Jurkat, Clone E6-1 (cell line): ENCODE data around the gene JARID2.

Experiments used
- DNase-seq: peaks from one replicate; pipeline ENCODE4 v3.0.0-alpha.2; 2011; ENCODE audit warnings: low read depth, low spot score
- H3K4me3 ChIP-seq: 2 replicates; pipeline ENCODE4 v1.5.1; 2011; ENCODE audit warnings: mild to moderate bottlenecking, low read length, control low read depth, moderate library complexity

The JARID2 gene

GRCh38 chr6:15419493-15419892 lies 173.6 kb downstream of the JARID2 start:
- H3K4me3 ChIP-seq: no peak overlapping the region

GRCh38 chr6:15420959-15421438 lies 175.1 kb downstream of the JARID2 start:
- H3K4me3 ChIP-seq: no peak overlapping the region
- no peak for DNase-seq

More at GRCh38 chr6:15419493-15419892, 173.6 kb downstream of the JARID2 start:
- no peak for DNase-seq

GRCh38 chr6:15421945-15422733 lies 176.3 kb downstream of the JARID2 start:
- H3K4me3 ChIP-seq: no peak overlapping the region
- DNase-seq: no peak

GRCh38 chr6:15423286-15423993 lies 177.6 kb downstream of the JARID2 start:
- DNase-seq: no peak

GRCh38 chr6:15425947-15426346 lies 180.1 kb downstream of the JARID2 start:
- H3K4me3 ChIP-seq: no peak overlapping the region
- no peak for DNase-seq

More at GRCh38 chr6:15423286-15423993, 177.6 kb downstream of the JARID2 start:
- no peak overlapping the region for H3K4me3 ChIP-seq

GRCh38 chr6:15426395-15426794 lies 180.5 kb downstream of the JARID2 start:
- DNase-seq: no peak

GRCh38 chr6:15426901-15427300 lies 181.0 kb downstream of the JARID2 start:
- no peak overlapping the region for H3K4me3 ChIP-seq
- DNase-seq: no peak

More at GRCh38 chr6:15426395-15426794, 180.5 kb downstream of the JARID2 start:
- H3K4me3 ChIP-seq: no peak overlapping the region

GRCh38 chr6:15427331-15428070 lies 181.6 kb downstream of the JARID2 start:
- H3K4me3 ChIP-seq: no peak overlapping the region
- no peak for DNase-seq

GRCh38 chr6:15429141-15430110 lies 183.6 kb downstream of the JARID2 start:
- H3K4me3 ChIP-seq: no peak overlapping the region
- no peak for DNase-seq

- H3K4me3 ChIP-seq: no peak overlapping the region
- DNase-seq: no peak
Observed at GRCh38 chr6:15430186-15430585, 184.3 kb downstream of the JARID2 start.

GRCh38 chr6:15430931-15431405 lies 185.1 kb downstream of the JARID2 start:
- no peak overlapping the region for H3K4me3 ChIP-seq
- DNase-seq: no peak

GRCh38 chr6:15431762-15432483 lies 186.1 kb downstream of the JARID2 start:
- no peak for DNase-seq
- H3K4me3 ChIP-seq: no peak overlapping the region

GRCh38 chr6:15433511-15433861 lies 187.6 kb downstream of the JARID2 start:
- DNase-seq: no peak
- H3K4me3 ChIP-seq: no peak overlapping the region

GRCh38 chr6:15434263-15434662 lies 188.4 kb downstream of the JARID2 start:
- DNase-seq: no peak
- H3K4me3 ChIP-seq: no peak overlapping the region

- no peak overlapping the region for H3K4me3 ChIP-seq
- DNase-seq: no peak
Observed at GRCh38 chr6:15434823-15435380, 189.0 kb downstream of the JARID2 start.

GRCh38 chr6:15435468-15435867 lies 189.6 kb downstream of the JARID2 start:
- DNase-seq: no peak
- H3K4me3 ChIP-seq: no peak overlapping the region

- DNase-seq: no peak
- H3K4me3 ChIP-seq: no peak overlapping the region
Observed at GRCh38 chr6:15436451-15436850, 190.6 kb downstream of the JARID2 start.
